HG03378 (cell line): ENCODE data around the gene ASB16.
A peak's percentile ranks its signal among the peaks of the same experiment; 100 is the strongest.
"Not testable (repeated sequence)": the region's sequence is repeated elsewhere in the genome, so short reads cannot be mapped to it uniquely, and the experiment has no call there.

Source experiments
- ATAC-seq: cut with Tn5 transposase; IDR thresholded peaks from one replicate; pipeline ENCODE4 v1.9.1; 2021; ENCODE audit warnings: mild to moderate bottlenecking, moderate library complexity; ENCODE audit not compliant: unreplicated experiment

The ASB16 gene

GRCh38 chr17:44146375-44147346 is 23.8 kb upstream of the ASB16 start:
- ATAC-seq = no peak

- no peak for ATAC-seq
Measured at GRCh38 chr17:44147812-44148211, 22.7 kb upstream of the ASB16 start.

- ATAC-seq = not testable (repeated sequence)
Measured at GRCh38 chr17:44149066-44149465, 21.4 kb upstream of the ASB16 start.

- ATAC-seq = no peak
Measured at GRCh38 chr17:44149750-44150329, 20.7 kb upstream of the ASB16 start.

- no peak for ATAC-seq
Measured at GRCh38 chr17:44152875-44153274, 17.6 kb upstream of the ASB16 start.

- ATAC-seq = no peak
Measured at GRCh38 chr17:44155488-44155887, 15.0 kb upstream of the ASB16 start.

GRCh38 chr17:44159519-44160210 is 10.8 kb upstream of the ASB16 start:
- no peak for ATAC-seq

GRCh38 chr17:44164476-44164875 is 6.0 kb upstream of the ASB16 start:
- ATAC-seq = no peak

GRCh38 chr17:44167181-44167861 is 3.2 kb upstream of the ASB16 start:
- no peak for ATAC-seq

- ATAC-seq = no peak
Measured at GRCh38 chr17:44170135-44170498, 387 bp upstream of the ASB16 start.

- ATAC-seq = no peak
Measured at GRCh38 chr17:44171931-44172455, 1.5 kb downstream of the ASB16 start.

GRCh38 chr17:44174427-44174826 is 3.9 kb downstream of the ASB16 start:
- ATAC-seq = no peak

- no peak for ATAC-seq
Measured at GRCh38 chr17:44176257-44176656, 5.8 kb downstream of the ASB16 start.

- no peak for ATAC-seq
Measured at GRCh38 chr17:44176671-44177501, 6.4 kb downstream of the ASB16 start.

- no peak for ATAC-seq
Measured at GRCh38 chr17:44177640-44178039, 7.1 kb downstream of the ASB16 start.

- ATAC-seq = no peak
Measured at GRCh38 chr17:44178133-44178532, 7.6 kb downstream of the ASB16 start.

GRCh38 chr17:44183024-44183423 is 12.5 kb downstream of the ASB16 start:
- no peak for ATAC-seq

GRCh38 chr17:44184212-44184810 is 13.8 kb downstream of the ASB16 start:
- no peak for ATAC-seq

- peak; percentile 73 for ATAC-seq
Measured at GRCh38 chr17:44186307-44187130, 16.0 kb downstream of the ASB16 start, which contains the start of gene TMUB2. Gene TMUB2 (plus strand): TSS chr17:44186972. CDS start chr17:44187709, 737 bp downstream.
